HepG2 (cell line): Measurements from ENCODE around the gene GHRH. TPM values are rescaled to one million over a fixed set of nuclear protein-coding genes. Genes with fewer than 3 reads are reported as not detected.

ENCODE experiments used
- GPN1 ChIP-seq: sonication (generic); formaldehyde crosslinking; IDR thresholded peaks from 2 replicates; pipeline ENCODE4 v1.5.1; 2020; ENCODE audit warnings: missing genetic modification reagents, borderline replicate concordance
- PATZ1 ChIP-seq: sonication (generic); formaldehyde crosslinking; IDR thresholded peaks from 2 replicates; pipeline ENCODE4 v1.4.0; 2020; ENCODE audit warnings: missing genetic modification reagents
- RFXAP ChIP-seq: sonication (generic); formaldehyde crosslinking; IDR thresholded peaks from 2 replicates; pipeline ENCODE4 v1.4.0; 2020; ENCODE audit warnings: missing genetic modification reagents, borderline replicate concordance
- ZNF180 ChIP-seq: sonication (generic); formaldehyde crosslinking; IDR thresholded peaks from 2 replicates; pipeline ENCODE4 v1.4.0; 2020; ENCODE audit warnings: low read depth, missing genetic modification reagents, borderline replicate concordance
- ZNF280B ChIP-seq: sonication (generic); formaldehyde crosslinking; IDR thresholded peaks from 2 replicates; pipeline ENCODE4 v1.5.0; 2020; ENCODE audit warnings: missing genetic modification reagents, mild to moderate bottlenecking, borderline replicate concordance
- ZNF781 ChIP-seq: sonication (generic); formaldehyde crosslinking; IDR thresholded peaks from 2 replicates; pipeline ENCODE4 v1.5.1; 2020; ENCODE audit warnings: borderline replicate concordance, mild to moderate bottlenecking, missing genetic modification reagents; ENCODE audit errors: not compliant biosample characterization
- ZNF883 ChIP-seq: sonication (generic); formaldehyde crosslinking; IDR thresholded peaks from 2 replicates; pipeline ENCODE4 v1.5.1; 2020; ENCODE audit warnings: mild to moderate bottlenecking, missing genetic modification reagents; ENCODE audit errors: not compliant biosample characterization
- polyA plus RNA-seq, 8 experiments: library from polyadenylated mRNA; depleted of rRNA in 3 of 8; stranded (reverse) in 7 of 8; unstranded in 1 of 8; fragments of >200 nt; fragmentation: Illumina TruSeq in 4 of 8; extraction: Trizol in 4 of 8; gene quantifications; 2 replicates each; pipeline versions ENCODE4 v1.2.1 to v1.2.3, GENCODE V29; 2011 to 2016; ENCODE audit warnings: low read depth in 4 of 8, missing spikeins in 1 of 8, mixed read lengths in 1 of 8; ENCODE audit not compliant: insufficient read depth in 1 of 8
- total RNA-seq, 5 experiments: library from RNA; depleted of rRNA; stranded (reverse); fragments of >200 nt; fragmentation: Illumina TruSeq; extraction: Trizol; gene quantifications; 2 replicates each; pipeline ENCODE4 v1.2.3, GENCODE V29; 2016; ENCODE audit warnings: low read depth in 1 of 5
- TF ChIP-seq, protein P1 (sequence below): sonication (generic); formaldehyde crosslinking; IDR thresholded peaks from 2 replicates; pipeline ENCODE4 v1.8.1; 2023; ENCODE audit warnings: mild to moderate bottlenecking, moderate library complexity, missing genetic modification reagents

GHRH gene
- total and polyA plus RNA-seq, 2 of the 13 experiments (the other 11 are each of a cell fraction or from before 2014, with no cell fraction given) = not detected

GRCh38 chr20:37267667-37268313, 6.2 kb upstream of the GHRH start (continued):
- TF ChIP-seq PATZ1 = peak; percentile 60; the same call in 1 of the 2 replicates
- TF ChIP-seq GPN1 (CRISPR knock-in tag) = 0 out of 2 replicates have a peak, but pooled peaks have one; percentile 13
- no peak for TF ChIP-seq ZNF781 (CRISPR knock-in tag)
- no peak for TF ChIP-seq RFXAP
- TF ChIP-seq ZNF180 (CRISPR knock-in tag) = no peak
- no peak for TF ChIP-seq ZNF883
- TF ChIP-seq, protein P1, sequence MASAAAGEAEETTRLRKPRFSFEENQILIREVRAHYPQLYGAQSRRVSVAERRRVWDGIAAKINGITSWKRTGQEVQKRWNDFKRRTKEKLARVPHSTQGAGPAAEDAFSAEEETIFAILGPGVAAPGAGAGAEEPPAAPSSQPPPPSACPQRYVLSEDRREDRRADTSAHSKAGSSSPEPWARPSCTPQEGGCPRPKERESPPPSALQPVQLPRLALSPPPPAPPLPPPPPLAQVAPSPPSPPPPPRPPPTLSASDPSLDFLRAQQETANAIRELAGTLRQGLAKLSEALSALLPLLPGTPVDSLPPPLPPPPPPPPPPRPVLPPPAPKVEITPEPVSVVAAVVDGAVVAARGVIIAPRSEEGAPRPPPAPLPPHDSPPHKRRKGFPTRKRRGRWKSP (CRISPR knock-in tag) = no peak
- 0 out of 2 replicates have a peak, but pooled peaks have one; percentile 28 for TF ChIP-seq ZNF280B (CRISPR knock-in tag)
